K562 (cell line): ENCODE data around the gene MAD2L1BP. TPM values are rescaled to one million over a fixed set of nuclear protein-coding genes. Genes with fewer than 3 reads are reported as not detected.

ENCODE experiments used
- FOXK2 ChIP-seq, 2 experiments: fragments of 450-650 bp; IDR thresholded peaks in 1 of 2; conservative IDR thresholded peaks in 1 of 2; 2 replicates each; pipeline ENCODE4 v1.6.1; 2016; ENCODE audit warnings: low read depth in 2 of 2, mild to moderate bottlenecking in 1 of 2
- FUS ChIP-seq: fragments of 200-400 bp; formaldehyde crosslinking; optimal IDR thresholded peaks from 2 replicates; pipeline ENCODE3; 2017; ENCODE audit warnings: low read depth, low read length
- GATAD2B ChIP-seq: fragments of 450-650 bp; IDR thresholded peaks from 2 replicates; pipeline ENCODE4 v1.6.1; 2017; ENCODE audit warnings: mild to moderate bottlenecking, borderline replicate concordance
- ILF3 ChIP-seq: fragments of 450-650 bp; IDR thresholded peaks from 2 replicates; pipeline ENCODE4 v1.6.1; 2018; ENCODE audit warnings: antibody characterized with exemption, mild to moderate bottlenecking, moderate library complexity, borderline replicate concordance
- KLF16 ChIP-seq: IDR thresholded peaks from 2 replicates; pipeline ENCODE4 v1.6.1; 2016; ENCODE audit warnings: antibody characterized with exemption
- MCM3 ChIP-seq: fragments of 450-650 bp; IDR thresholded peaks from 2 replicates; pipeline ENCODE4 v1.6.1; 2016
- NONO ChIP-seq, 2 experiments: fragments of 200-400 bp in 1 of 2; fragments of 450-650 bp in 1 of 2; formaldehyde crosslinking in 1 of 2; IDR thresholded peaks; 2 replicates each; pipeline ENCODE4 v1.6.1; 2017; ENCODE audit warnings: low read depth in 2 of 2, mild to moderate bottlenecking in 2 of 2, moderate library complexity in 2 of 2, low read length in 1 of 2
- NR2F6 ChIP-seq: fragments of 450-650 bp; formaldehyde crosslinking; IDR thresholded peaks from 2 replicates; pipeline ENCODE4 v1.4.0; 2020; ENCODE audit warnings: mild to moderate bottlenecking
- PHF8 ChIP-seq: fragments of 200-600 bp; sonication (generic); IDR thresholded peaks from 2 replicates; pipeline ENCODE4 v1.6.1; 2012; ENCODE audit warnings: mixed run types, mild to moderate bottlenecking, inconsistent platforms, low read length, moderate library complexity, borderline replicate concordance
- PURB ChIP-seq: sonication (generic); formaldehyde crosslinking; IDR thresholded peaks from 2 replicates; pipeline ENCODE4 v1.9.0; 2021; ENCODE audit warnings: low read depth, mild to moderate bottlenecking, missing genetic modification reagents
- RUNX1 ChIP-seq: sonication (generic); IDR thresholded peaks from 2 replicates; pipeline ENCODE4 v1.6.1; 2016; ENCODE audit warnings: antibody characterized with exemption, low read depth
- ZC3H11A ChIP-seq: IDR thresholded peaks from 2 replicates; pipeline ENCODE4 v1.6.1; 2012; ENCODE audit warnings: low read depth, low read length, improper control_type of control experiment
- ZNF551 ChIP-seq: fragments of 250-450 bp; sonication (Bioruptor Pico); IDR thresholded peaks from 2 replicates; pipeline ENCODE4 v1.5.0; 2021; ENCODE audit warnings: mild to moderate bottlenecking, moderate library complexity
- ZNF668 ChIP-seq: fragments of 250-450 bp; sonication (Bioruptor Pico); IDR thresholded peaks from 2 replicates; pipeline ENCODE4 v1.8.0; 2022; ENCODE audit warnings: mild to moderate bottlenecking, inconsistent platforms
- ZNF707 ChIP-seq: fragments of 250-450 bp; sonication (Bioruptor Pico); conservative IDR thresholded peaks from 2 replicates; pipeline ENCODE4 v1.8.0; 2022; ENCODE audit warnings: inconsistent platforms, mild to moderate bottlenecking, moderate library complexity
- polyA plus RNA-seq, 8 experiments: library from polyadenylated mRNA; depleted of rRNA in 4 of 8; stranded (reverse) in 5 of 8; unstranded in 3 of 8; fragments of >200 nt; fragmentation: Nextera tagmentation in 2 of 8; fragmentation: Illumina TruSeq in 1 of 8; extraction: Ambion mirVana in 2 of 8; extraction: Trizol in 1 of 8; gene quantifications; 2 replicates each; pipeline versions ENCODE4 v1.2.1 to v1.2.3, GENCODE V29; 2011 to 2014; ENCODE audit warnings: inconsistent platforms in 1 of 8, missing spikeins in 1 of 8
- total RNA-seq, 7 experiments: library from RNA; depleted of rRNA in 6 of 7; stranded (reverse); fragments of >200 nt in 6 of 7; fragmentation: Illumina TruSeq in 2 of 7; extraction: Trizol in 2 of 7; gene quantifications; 2 replicates each; pipeline versions ENCODE4 v1.2.1 to v1.2.3, GENCODE V29; 2011 to 2021; ENCODE audit warnings: low replicate concordance in 1 of 7
- TF ChIP-seq, protein P1 (sequence below): fragments of 250-450 bp; sonication (Bioruptor Pico); IDR thresholded peaks from 2 replicates; pipeline ENCODE4 v1.5.0; 2021
- TF ChIP-seq, protein P2 (sequence below): fragments of 450-650 bp; formaldehyde crosslinking; IDR thresholded peaks from 2 replicates; pipeline ENCODE4 v1.4.0; 2020; ENCODE audit warnings: mild to moderate bottlenecking, moderate library complexity
- TF ChIP-seq, protein P3 (sequence below), 2 experiments: fragments of 450-650 bp; IDR thresholded peaks; 2 replicates each; pipeline ENCODE4 v1.6.1; 2016; ENCODE audit warnings: mild to moderate bottlenecking in 2 of 2, borderline replicate concordance in 1 of 2, low read depth in 1 of 2, moderate library complexity in 1 of 2

MAD2L1BP gene
- total and polyA plus RNA-seq, 9 of the 15 experiments (the other 6 are each of a cell fraction or from before 2014, with no cell fraction given) = 69.7 to 321 (median 111) TPM

- TF ChIP-seq NONO (IDR thresholded peaks at IDR 0.05; ENCODE audit: low read depth in 2 of 2, low read length in 1 of 2) = no peak; a peak in 1 of 4 replicates
- TF ChIP-seq ILF3 = no peak
- no peak; the same call in 1 of the 2 replicates for TF ChIP-seq NR2F6 (CRISPR knock-in tag)
- no peak for TF ChIP-seq MCM3
- TF ChIP-seq ZNF707 (CRISPR knock-in tag) = no peak
- TF ChIP-seq FUS = no peak
- no peak for TF ChIP-seq GATAD2B
- no peak for TF ChIP-seq KLF16
- TF ChIP-seq, protein P1, sequence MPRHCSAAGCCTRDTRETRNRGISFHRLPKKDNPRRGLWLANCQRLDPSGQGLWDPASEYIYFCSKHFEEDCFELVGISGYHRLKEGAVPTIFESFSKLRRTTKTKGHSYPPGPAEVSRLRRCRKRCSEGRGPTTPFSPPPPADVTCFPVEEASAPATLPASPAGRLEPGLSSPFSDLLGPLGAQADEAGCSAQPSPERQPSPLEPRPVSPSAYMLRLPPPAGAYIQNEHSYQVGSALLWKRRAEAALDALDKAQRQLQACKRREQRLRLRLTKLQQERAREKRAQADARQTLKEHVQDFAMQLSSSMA (CRISPR knock-in tag) = peak; percentile 90; the same call in 1 of the 2 replicates
- peak; percentile 63 for TF ChIP-seq PHF8
- TF ChIP-seq ZNF668 (CRISPR knock-in tag) = peak; percentile 81; the same call in 1 of the 2 replicates
- no peak for TF ChIP-seq ZC3H11A
- TF ChIP-seq PURB (CRISPR knock-in tag) = no peak
- TF ChIP-seq RUNX1 = no peak
- TF ChIP-seq, protein P2, sequence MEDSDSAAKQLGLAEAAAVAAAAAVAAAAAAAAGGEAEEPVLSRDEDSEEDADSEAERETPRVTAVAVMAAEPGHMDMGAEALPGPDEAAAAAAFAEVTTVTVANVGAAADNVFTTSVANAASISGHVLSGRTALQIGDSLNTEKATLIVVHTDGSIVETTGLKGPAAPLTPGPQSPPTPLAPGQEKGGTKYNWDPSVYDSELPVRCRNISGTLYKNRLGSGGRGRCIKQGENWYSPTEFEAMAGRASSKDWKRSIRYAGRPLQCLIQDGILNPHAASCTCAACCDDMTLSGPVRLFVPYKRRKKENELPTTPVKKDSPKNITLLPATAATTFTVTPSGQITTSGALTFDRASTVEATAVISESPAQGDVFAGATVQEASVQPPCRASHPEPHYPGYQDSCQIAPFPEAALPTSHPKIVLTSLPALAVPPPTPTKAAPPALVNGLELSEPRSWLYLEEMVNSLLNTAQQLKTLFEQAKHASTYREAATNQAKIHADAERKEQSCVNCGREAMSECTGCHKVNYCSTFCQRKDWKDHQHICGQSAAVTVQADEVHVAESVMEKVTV (CRISPR knock-in tag) = no peak
- TF ChIP-seq, protein P3, sequence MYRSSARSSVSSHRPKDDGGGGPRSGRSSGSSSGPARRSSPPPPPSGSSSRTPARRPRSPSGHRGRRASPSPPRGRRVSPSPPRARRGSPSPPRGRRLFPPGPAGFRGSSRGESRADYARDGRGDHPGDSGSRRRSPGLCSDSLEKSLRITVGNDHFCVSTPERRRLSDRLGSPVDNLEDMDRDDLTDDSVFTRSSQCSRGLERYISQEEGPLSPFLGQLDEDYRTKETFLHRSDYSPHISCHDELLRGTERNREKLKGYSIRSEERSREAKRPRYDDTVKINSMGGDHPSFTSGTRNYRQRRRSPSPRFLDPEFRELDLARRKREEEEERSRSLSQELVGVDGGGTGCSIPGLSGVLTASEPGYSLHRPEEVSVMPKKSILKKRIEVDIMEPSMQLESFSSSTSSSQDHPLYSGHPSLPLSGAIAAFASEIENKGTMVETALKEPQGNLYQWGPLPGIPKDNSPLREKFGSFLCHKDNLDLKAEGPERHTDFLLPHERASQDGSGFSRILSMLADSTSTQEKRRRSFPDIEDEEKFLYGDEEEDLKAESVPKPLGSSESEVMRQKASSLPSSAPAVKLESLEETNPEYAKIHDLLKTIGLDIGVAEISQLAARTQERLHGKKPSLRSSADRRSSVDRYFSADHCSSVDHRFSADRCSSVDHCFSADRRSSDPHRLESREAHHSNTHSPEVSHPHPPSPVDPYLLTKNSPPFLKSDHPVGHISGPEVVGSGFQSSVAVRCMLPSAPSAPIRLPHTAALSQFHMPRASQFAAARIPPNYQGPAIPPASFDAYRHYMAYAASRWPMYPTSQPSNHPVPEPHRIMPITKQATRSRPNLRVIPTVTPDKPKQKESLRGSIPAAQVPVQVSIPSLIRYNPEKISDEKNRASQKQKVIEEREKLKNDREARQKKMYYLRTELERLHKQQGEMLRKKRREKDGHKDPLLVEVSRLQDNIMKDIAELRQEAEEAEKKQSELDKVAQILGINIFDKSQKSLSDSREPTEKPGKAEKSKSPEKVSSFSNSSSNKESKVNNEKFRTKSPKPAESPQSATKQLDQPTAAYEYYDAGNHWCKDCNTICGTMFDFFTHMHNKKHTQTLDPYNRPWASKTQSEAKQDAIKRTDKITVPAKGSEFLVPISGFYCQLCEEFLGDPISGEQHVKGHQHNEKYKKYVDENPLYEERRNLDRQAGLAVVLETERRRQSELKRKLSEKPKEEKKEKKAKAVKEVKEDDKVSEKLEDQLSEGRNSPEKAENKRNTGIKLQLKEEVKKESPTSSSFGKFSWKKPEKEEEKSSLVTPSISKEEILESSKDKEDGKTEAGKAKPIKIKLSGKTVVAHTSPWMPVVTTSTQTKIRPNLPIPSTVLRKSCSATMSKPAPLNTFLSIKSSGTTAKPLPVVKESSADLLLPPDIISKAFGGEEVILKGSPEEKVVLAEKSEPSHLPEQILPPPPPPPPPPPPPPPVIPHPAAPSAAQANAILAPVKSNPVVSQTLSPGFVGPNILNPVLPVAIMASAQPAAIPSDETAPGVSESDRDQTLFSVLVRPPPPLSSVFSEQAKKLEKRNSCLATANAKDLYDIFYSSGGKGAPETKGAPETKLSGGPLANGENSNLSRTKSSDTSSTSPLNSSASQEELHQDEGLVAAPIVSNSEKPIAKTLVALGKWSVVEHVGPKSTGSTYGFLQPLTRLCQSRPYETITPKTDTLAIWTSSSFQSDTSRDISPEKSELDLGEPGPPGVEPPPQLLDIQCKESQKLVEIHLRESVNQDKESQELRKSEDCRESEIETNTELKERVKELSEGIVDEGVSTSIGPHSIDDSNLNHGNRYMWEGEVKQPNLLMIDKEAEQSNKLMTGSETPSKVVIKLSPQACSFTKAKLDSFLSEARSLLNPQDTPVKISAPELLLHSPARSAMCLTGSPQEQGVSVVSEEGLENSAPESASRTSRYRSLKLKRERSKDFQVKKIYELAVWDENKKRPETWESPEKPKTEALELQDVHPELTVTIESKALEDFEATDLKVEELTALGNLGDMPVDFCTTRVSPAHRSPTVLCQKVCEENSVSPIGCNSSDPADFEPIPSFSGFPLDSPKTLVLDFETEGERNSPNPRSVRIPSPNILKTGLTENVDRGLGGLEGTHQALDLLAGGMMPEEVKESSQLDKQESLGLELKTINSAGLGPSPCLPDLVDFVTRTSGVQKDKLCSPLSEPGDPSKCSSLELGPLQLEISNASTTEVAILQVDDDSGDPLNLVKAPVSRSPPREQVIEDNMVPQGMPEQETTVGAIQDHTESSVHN (IDR thresholded peaks at IDR 0.05; ENCODE audit: borderline replicate concordance in 1 of 2, low read depth in 1 of 2) = peak in 1 of 2 experiments; percentile 34; a peak in 1 of 4 replicates
- no peak for TF ChIP-seq ZNF551 (CRISPR knock-in tag)
- TF ChIP-seq FOXK2 (conservative IDR thresholded peaks at IDR 0.05 in 1 of 2, IDR thresholded peaks at IDR 0.05 in 1 of 2; ENCODE audit: low read depth in 2 of 2) = peak; percentile 75 to 84
Observed at GRCh38 chr6:43629505-43630300, 5.9 kb upstream of the MAD2L1BP start (continued).
